ENCODE data around the gene ZNF22. TPM values are rescaled to one million over a fixed set of nuclear protein-coding genes. Genes with fewer than 3 reads are reported as not detected.

The ZNF22 gene
- total RNA-seq, 2 donors from 2014 or later, result 18.9 to 21.1 TPM

- intact Hi-C loops (cut with DNase I), result no loop called here
- ATAC-seq (no peak), DNase-seq (no peak)
Measured at GRCh38 chr10:44983895-44984278, 16.8 kb upstream of the ZNF22 start.

- DNase-seq (no peak), ATAC-seq (no peak)
- intact Hi-C loops (cut with DNase I), result no loop called here
Measured at GRCh38 chr10:44984671-44985101, 16.0 kb upstream of the ZNF22 start.

- no peak for DNase-seq
- peak in 1 of 2 donors; percentile 2 for ATAC-seq
- intact Hi-C loops (cut with DNase I), result no loop called here
Measured at GRCh38 chr10:44985175-44985681, 15.5 kb upstream of the ZNF22 start.

- intact Hi-C loops (cut with DNase I), result no loop called here
- ATAC-seq, result no peak
- DNase-seq, result no peak
Measured at GRCh38 chr10:44986179-44986578, 14.5 kb upstream of the ZNF22 start.

- no peak for DNase-seq
- intact Hi-C loops (cut with DNase I), result no loop called here
Measured at GRCh38 chr10:44986670-44987069, 14.1 kb upstream of the ZNF22 start.

GRCh38 chr10:44988957-44989585 is 11.7 kb upstream of the ZNF22 start:
- no peak for DNase-seq
- intact Hi-C loops (cut with DNase I), result no loop called here
- no peak for ATAC-seq

More at GRCh38 chr10:44986670-44987069, 14.1 kb upstream of the ZNF22 start:
- peak in 1 of 2 donors; percentile 27 for ATAC-seq

- DNase-seq (no peak), ATAC-seq (no peak)
- intact Hi-C loops (cut with DNase I), result no loop called here
Measured at GRCh38 chr10:44989597-44990301, 11.0 kb upstream of the ZNF22 start.

- ATAC-seq (peak in 1 of 2 donors; percentile 21), DNase-seq (no peak)
- intact Hi-C loops (cut with DNase I), result no loop called here
Measured at GRCh38 chr10:44990302-44990655, 10.4 kb upstream of the ZNF22 start.

GRCh38 chr10:44990965-44991364 is 9.8 kb upstream of the ZNF22 start:
- ATAC-seq (no peak), DNase-seq (no peak)
- intact Hi-C loops (cut with DNase I), result no loop called here

- ATAC-seq (peak in 1 of 2 donors; percentile 4), DNase-seq (no peak)
- intact Hi-C loops (cut with DNase I), result no loop called here
Measured at GRCh38 chr10:44991571-44991970, 9.2 kb upstream of the ZNF22 start.

GRCh38 chr10:44992070-44992731 is 8.5 kb upstream of the ZNF22 start:
- DNase-seq, result no peak
- intact Hi-C loops (cut with DNase I), result no loop called here
- ATAC-seq, result no peak

- ATAC-seq (no peak), DNase-seq (no peak)
- intact Hi-C loops (cut with DNase I), result no loop called here
Measured at GRCh38 chr10:44992732-44993225, 7.9 kb upstream of the ZNF22 start.

- DNase-seq (no peak), ATAC-seq (no peak)
- intact Hi-C loops (cut with DNase I), result no loop called here
Measured at GRCh38 chr10:44993226-44993921, 7.3 kb upstream of the ZNF22 start.

GRCh38 chr10:44993922-44994751 is 6.6 kb upstream of the ZNF22 start:
- intact Hi-C loops (cut with DNase I), result no loop called here
- DNase-seq (no peak), ATAC-seq (no peak)

GRCh38 chr10:44994752-44995530 is 5.8 kb upstream of the ZNF22 start:
- ATAC-seq, result no peak
- intact Hi-C loops (cut with DNase I), result no loop called here
- no peak for DNase-seq

GRCh38 chr10:44995581-44995913 is 5.2 kb upstream of the ZNF22 start:
- DNase-seq, result no peak
- no peak for ATAC-seq
- intact Hi-C loops (cut with DNase I), result no loop called here

- peak; percentile 46 to 58 for ATAC-seq
- peak; percentile 72 for DNase-seq
- intact Hi-C loops (cut with DNase I), result no loop called here
Measured at GRCh38 chr10:44995914-44996669, 4.6 kb upstream of the ZNF22 start.
